Skin of body (tissue), 2 donors: ENCODE data around the gene CLEC16A. TPM values are rescaled to one million over a fixed set of nuclear protein-coding genes. Genes with fewer than 3 reads are reported as not detected.
"Not testable (repeated sequence)": the region's sequence is repeated elsewhere in the genome, so short reads cannot be mapped to it uniquely, and the experiment has no call there.

Experiments
- DNase-seq: peaks from one replicate; lab custom pipeline; 2025; lab: John Stamatoyannopoulos, UW
- total RNA-seq: library from RNA; depleted of rRNA; stranded (reverse); fragments of >200 nt; gene quantifications from one replicate; pipeline ENCODE4 v1.2.3, GENCODE V29; 2014

CLEC16A gene
- total RNA-seq, 1 donor from 2014 or later = 18.0 TPM

GRCh38 chr16:10925285-10925684, 19.1 kb upstream of the CLEC16A start:
- not testable (repeated sequence) for DNase-seq

DNA sequence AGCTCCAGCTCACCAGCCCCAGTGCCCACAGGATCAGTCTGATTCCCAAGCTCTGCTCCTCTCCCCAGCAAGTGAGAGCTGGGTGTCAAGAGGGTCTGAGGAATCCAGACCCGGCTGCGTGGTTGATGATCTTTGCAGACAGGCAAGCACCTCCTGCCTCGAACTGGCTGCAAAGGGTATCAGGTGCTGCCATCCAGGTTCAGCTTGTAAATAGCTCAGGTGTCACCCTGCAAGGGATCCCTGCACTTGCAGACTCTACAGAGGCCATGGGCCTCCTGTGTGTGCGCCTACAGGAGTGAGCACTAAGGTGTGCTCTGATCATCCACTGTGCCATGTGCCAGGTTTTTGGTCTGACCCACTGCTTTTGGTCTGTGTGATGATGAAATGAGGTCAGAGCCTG, 18.3 kb upstream of the CLEC16A start:
- DNase-seq = no peak

DNA sequence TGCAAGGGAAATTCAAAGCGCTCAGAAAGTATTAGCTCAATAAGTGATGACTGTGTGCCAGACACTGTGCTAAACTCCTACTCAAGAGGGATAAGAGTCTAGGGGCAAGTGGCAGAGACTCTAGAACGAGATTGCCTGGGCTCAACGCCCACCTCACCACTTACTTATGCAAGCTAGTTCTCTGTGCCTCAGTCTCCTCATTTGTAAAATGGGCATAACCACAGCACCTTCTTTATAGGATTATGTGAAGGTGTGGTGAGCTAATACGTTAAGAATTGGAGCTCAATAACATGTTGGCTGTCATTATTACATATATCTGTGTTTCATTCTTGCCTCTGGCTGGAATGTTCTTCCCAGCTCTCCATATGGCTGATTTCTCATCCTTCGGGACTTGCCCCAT, 17.5 kb upstream of the CLEC16A start:
- DNase-seq = no peak

DNA sequence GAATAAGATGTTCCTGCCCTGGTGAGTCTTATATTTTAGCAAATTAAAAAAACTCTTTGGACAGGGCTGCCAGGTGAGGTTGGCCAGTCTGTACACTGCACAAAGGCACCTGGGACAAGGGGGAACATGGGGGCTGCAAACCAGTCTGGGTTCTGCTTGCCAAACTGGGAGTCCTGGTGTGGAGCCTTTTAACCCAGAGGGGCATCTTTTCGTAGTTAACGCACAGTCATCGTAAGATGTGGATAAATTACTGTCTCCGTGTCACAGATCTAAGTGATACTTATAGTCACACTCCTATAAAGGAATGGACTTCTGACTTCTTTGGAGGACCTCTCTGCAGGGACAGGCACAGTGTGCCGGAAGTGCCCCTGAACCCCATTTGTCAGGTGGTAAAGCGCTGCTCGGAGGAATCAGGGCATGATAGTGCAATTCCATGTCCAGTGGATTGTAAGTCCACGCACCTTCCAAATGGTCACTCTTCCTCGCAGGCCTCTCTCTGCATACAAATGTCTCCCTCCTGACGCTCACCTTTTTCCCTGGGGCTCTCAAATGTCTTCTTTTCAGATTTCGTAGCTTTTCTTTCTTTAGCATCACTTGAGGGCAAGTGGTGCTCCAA, 16.8 kb upstream of the CLEC16A start:
- no peak for DNase-seq

GRCh38 chr16:10929097-10929496, 15.3 kb upstream of the CLEC16A start:
- not testable (repeated sequence) for DNase-seq

DNA sequence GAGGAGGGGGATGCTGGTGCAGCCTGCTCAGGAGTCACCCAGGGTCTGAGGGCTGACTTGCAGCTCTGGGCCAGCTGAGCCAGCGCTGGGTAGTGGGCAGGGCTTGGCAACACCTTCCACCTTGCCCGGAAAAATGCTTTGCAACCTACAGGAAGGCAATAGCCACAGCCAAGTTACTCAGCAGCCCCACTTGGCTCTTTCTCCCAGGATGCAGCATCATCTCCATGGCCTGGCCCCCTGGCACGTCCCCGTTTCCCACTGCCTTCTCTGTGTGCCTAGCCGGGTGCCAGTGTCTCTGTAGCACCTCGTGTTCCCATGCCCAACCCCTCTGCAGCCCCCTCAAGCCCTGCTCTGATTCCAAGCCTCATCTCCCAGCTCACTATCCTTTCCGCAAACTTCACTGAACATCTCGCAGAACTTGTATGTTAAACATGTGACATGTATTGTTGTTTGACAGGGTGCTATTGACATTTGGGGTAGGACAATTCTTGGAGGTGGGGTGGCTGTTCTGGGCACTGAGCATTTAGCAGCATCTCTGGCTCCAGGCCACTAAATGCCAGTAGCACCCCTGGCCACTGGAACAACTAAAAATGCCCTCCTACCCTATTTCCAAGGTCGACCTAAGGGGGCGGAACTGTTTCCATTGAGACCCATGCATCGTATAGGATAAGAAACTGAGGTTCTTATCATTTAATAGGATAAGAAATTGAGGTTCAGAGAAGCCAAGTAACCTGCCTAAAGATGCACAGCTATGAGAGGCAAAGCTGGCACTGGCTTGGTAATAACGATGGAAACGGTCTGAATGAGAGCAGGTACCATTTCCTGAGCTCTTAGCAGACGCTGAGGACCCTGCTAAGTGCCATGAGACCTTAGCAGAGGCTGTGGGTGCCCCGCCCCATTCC, 14.3 kb upstream of the CLEC16A start:
- DNase-seq = no peak

DNA sequence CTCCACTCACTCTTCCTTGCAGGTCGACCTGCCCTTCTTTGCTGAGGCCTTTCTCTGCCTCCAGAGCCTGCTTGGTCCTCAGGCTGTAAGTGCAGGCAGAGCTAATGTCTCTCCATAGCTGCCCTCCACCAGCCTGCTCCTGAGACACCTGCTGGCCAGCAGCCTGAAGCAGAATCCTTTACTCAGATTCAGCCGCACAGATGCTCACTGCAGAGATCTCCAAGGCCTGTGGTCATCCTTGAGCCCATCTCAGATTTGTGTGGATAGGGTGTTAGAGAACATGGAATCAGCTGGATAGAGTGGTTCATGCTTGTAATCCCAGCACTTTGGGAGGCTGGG, 13.6 kb upstream of the CLEC16A start:
- DNase-seq = no peak

- DNase-seq = no peak
Measured at GRCh38 chr16:10931134-10931533, 13.2 kb upstream of the CLEC16A start.

DNA sequence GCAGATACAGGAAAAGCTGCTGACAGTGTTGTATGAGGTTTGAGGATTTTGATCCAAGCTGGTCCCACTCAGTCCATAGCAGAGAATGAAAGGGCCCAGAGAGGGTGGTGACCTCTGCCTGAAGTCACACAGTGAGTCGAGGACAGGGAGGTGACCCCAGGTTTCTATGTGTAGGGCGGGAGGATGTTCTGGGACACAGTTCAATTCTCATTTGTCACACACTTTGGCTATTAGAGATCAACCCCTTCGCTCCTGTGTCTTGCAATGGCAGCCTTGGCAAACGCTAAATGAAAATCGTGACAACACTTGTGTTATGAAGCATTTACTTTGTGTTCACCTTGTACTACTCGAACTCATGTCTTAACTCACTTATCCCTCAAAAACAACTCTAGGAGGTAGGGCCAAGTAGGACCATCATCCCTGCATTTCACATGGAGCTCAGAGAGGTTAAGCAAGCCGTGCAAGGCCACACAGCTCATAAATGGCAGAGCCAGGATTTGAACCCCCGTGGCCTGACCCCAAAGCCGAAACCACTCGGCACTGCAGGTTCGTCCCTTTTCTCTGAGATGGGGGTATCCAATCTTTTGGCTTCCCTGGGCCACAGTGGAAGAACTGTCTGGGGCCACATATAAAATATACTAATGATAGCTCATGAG, 12.3 kb upstream of the CLEC16A start:
- DNase-seq = no peak

- no peak for DNase-seq
Measured at GRCh38 chr16:10932959-10933710, 11.2 kb upstream of the CLEC16A start.

GRCh38 chr16:10933865-10934264, 10.5 kb upstream of the CLEC16A start:
- DNase-seq = no peak

- no peak for DNase-seq
Measured at GRCh38 chr16:10934325-10935107, 9.8 kb upstream of the CLEC16A start.

- DNase-seq = no peak
Measured at GRCh38 chr16:10935226-10935915, 9.0 kb upstream of the CLEC16A start.

DNA sequence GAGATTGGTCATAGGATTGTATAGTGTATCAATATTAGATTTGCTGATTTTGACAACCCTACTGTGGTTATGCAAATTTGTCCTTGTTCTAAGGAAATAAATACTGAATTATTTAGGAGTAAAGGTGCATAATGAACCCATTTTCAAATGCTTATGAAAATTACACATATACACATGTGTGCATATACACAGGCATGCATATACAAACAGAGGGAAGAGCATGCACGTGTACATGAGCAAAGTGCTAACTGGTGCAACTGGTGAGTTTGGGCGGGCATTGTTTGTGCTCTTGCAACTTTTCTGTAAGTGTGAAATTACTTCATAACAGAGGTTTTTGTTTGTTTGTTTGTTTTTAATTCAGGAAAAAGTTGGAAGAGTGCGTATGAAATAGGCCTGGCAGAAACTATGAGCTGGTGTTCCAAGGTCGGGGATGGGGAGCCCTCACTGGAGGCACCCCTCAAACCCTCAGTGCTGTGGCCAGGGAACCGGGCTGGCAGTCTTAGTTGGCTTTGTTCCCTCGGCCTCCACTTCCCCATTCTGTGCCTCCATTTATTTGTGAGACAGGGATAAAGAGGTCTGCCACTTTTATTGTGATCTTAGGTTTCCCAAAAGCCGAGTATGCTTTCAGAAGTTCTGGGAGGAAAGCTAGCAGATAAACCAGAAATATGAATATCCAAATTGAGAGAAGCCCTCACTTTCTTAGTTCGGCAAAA, 7.9 kb upstream of the CLEC16A start:
- no peak for DNase-seq

GRCh38 chr16:10937068-10937859, 7.1 kb upstream of the CLEC16A start:
- no peak for DNase-seq

GRCh38 chr16:10938321-10938720, 6.0 kb upstream of the CLEC16A start:
- no peak for DNase-seq

- no peak for DNase-seq
Measured at GRCh38 chr16:10938796-10939648, 5.3 kb upstream of the CLEC16A start.
